ENCODE results near the gene ADIPOQ. TPM values are rescaled to one million over a fixed set of nuclear protein-coding genes. Genes with fewer than 3 reads are reported as not detected.
"Not testable (repeated sequence)": the region's sequence is repeated elsewhere in the genome, so short reads cannot be mapped to it uniquely, and the experiment has no call there.

ADIPOQ gene
- total RNA-seq, 1 donor from 2014 or later: 36.6 TPM

DNA sequence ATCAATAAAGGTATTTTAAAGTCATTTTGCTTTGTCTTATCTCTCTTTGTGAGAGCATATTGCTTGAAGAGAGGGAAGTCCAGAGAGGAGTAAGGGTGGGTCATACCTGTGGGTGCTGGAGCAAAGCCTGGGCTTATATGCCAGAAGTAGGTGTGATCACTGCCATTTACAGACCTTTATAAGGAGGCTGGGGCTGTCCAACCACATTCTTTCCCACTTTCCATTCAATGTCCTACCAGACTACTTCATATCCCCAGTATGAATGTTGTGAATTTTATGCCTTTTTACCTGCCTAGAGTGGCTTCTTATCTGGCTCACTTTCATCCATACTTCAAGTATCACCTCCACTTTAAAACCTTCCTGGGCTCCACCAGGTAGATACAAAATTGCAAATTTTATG, 48.4 kb downstream of the ADIPOQ start:
- TF ChIP-seq POLR2A (IDR thresholded peaks at IDR 0.05): no peak
- TF ChIP-seq, protein P1, sequence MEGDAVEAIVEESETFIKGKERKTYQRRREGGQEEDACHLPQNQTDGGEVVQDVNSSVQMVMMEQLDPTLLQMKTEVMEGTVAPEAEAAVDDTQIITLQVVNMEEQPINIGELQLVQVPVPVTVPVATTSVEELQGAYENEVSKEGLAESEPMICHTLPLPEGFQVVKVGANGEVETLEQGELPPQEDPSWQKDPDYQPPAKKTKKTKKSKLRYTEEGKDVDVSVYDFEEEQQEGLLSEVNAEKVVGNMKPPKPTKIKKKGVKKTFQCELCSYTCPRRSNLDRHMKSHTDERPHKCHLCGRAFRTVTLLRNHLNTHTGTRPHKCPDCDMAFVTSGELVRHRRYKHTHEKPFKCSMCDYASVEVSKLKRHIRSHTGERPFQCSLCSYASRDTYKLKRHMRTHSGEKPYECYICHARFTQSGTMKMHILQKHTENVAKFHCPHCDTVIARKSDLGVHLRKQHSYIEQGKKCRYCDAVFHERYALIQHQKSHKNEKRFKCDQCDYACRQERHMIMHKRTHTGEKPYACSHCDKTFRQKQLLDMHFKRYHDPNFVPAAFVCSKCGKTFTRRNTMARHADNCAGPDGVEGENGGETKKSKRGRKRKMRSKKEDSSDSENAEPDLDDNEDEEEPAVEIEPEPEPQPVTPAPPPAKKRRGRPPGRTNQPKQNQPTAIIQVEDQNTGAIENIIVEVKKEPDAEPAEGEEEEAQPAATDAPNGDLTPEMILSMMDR (IDR thresholded peaks at IDR 0.05): no peak
- TF ChIP-seq POLR2AphosphoS5 (IDR thresholded peaks at IDR 0.05; ENCODE audit: insufficient read depth in 1 of 2, low read depth in 1 of 2): no peak
- H3K27me3 ChIP-seq: no peaks in the 10 kb centered on the region
- H3K4me1 ChIP-seq: no peaks in the 10 kb centered on the region
- no peak for DNase-seq (ENCODE audit: extremely low spot score in 2 of 2)
- H3K9me3 ChIP-seq: no peaks in the 10 kb centered on the region
- H3K36me3 ChIP-seq: no peaks in the 10 kb centered on the region
- intact Hi-C loops (cut with DNase I): no loop called here
- H3K27ac ChIP-seq: no peak overlapping the region
- H3K4me3 ChIP-seq: no peak overlapping the region

DNA sequence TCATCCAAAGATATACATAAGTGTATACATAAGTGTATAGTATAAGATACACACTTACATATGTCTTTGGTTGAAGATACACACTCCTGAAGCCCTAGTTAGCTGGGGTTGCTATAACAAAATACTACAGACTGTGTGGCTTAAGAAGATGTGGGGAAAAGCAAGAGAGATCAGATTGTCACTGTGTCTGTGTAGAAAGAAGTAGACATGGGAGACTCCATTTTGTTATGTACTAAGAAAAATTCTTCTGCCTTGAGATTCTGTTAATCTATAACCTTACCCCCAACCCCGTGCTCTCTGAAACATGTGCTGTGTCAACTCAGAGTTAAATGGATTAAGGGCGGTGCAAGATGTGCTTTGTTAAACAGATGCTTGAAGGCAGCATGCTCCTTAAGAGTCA, 50.6 kb downstream of the ADIPOQ start:
- H3K4me1 ChIP-seq; H3K27ac ChIP-seq; intact Hi-C loops (cut with DNase I); H3K36me3 ChIP-seq; DNase-seq (ENCODE audit: extremely low spot score in 2 of 2); H3K27me3 ChIP-seq; H3K9me3 ChIP-seq; H3K4me3 ChIP-seq: not testable (repeated sequence)

DNA sequence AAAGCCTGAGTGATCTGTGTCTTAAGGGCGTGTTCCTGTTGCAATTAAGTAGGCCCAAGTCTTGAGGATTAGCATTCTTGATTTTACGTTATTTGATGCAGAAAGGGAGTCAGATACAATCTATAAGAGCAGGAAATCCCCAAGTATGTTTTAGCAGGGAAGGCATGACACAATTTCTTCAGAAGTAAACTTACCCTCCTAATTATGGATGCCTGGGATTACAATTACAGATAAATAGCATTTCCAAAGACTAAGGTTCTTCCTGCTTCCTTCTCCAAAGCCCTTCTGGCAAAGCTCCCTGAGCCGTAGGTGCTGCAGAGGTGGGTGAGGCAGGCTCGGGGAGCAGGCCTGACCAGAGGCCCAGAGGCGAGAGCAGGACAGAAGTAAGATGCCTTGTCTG, 52.9 kb downstream of the ADIPOQ start:
- H3K4me1 ChIP-seq: no peaks in the 10 kb centered on the region
- no peaks in the 10 kb centered on the region for H3K36me3 ChIP-seq
- H3K9me3 ChIP-seq: no peaks in the 10 kb centered on the region
- no peaks in the 10 kb centered on the region for H3K27me3 ChIP-seq
- no peak overlapping the region for H3K4me3 ChIP-seq
- no peak overlapping the region for H3K27ac ChIP-seq
- intact Hi-C loops (cut with DNase I): no loop called here
- TF ChIP-seq POLR2AphosphoS5 (IDR thresholded peaks at IDR 0.05; ENCODE audit: insufficient read depth in 1 of 2, low read depth in 1 of 2) (no peak), POLR2A (IDR thresholded peaks at IDR 0.05) (no peak)
- TF ChIP-seq, protein P1 (IDR thresholded peaks at IDR 0.05): no peak
- no peak for DNase-seq (ENCODE audit: extremely low spot score in 2 of 2)

DNA sequence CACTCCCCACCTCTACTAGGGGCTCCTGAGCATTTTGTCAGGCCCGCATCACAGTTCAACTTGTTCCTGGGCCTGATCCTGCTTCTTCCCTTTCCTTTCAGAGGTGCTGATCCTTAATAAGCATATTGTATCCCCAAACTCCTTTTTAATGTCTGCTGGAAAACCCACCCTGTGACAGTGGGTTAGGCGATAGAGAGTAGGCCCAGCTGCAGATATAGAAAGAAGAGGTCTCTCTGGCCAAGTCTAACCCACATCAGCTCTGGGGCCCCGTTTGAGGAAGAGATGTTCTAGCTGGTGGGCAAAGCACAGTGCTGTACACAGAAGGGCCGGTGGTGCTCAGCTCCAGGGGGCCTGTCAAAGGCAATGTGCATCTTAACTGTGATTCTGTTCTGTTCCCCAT, 53.5 kb downstream of the ADIPOQ start:
- TF ChIP-seq POLR2AphosphoS5 (IDR thresholded peaks at IDR 0.05; ENCODE audit: insufficient read depth in 1 of 2, low read depth in 1 of 2) (no peak), POLR2A (IDR thresholded peaks at IDR 0.05) (no peak)
- TF ChIP-seq, protein P1 (IDR thresholded peaks at IDR 0.05): no peak
- H3K27ac ChIP-seq: no peak overlapping the region
- H3K36me3 ChIP-seq: no peaks in the 10 kb centered on the region
- no peak for DNase-seq (ENCODE audit: extremely low spot score in 2 of 2)
- H3K27me3 ChIP-seq: no peaks in the 10 kb centered on the region
- no peaks in the 10 kb centered on the region for H3K4me1 ChIP-seq
- H3K9me3 ChIP-seq: no peaks in the 10 kb centered on the region
- intact Hi-C loops (cut with DNase I): no loop called here
- no peak overlapping the region for H3K4me3 ChIP-seq

DNA sequence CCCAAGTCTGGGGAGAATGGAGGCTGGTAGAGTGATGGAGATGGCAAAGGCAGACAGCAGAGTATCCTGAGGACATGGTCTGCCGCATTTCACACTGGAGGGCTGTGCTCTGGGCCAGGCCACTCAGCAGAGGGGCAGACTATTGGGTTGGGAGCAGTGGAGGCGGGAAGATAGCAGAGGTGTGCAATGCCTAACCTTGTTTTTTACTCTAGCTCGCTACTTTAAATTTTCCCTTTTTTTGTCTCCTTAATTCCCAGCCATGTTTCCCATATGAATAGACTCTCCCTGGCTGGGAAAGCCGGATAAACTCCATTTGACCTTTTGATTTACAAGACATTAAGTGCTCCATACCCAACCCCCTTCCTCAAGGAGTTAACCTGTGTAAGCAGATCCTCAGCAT, 54.4 kb downstream of the ADIPOQ start:
- no peak for DNase-seq (ENCODE audit: extremely low spot score in 2 of 2)
- H3K9me3 ChIP-seq: no peaks in the 10 kb centered on the region
- no peaks in the 10 kb centered on the region for H3K4me1 ChIP-seq
- TF ChIP-seq POLR2AphosphoS5 (IDR thresholded peaks at IDR 0.05; ENCODE audit: insufficient read depth in 1 of 2, low read depth in 1 of 2) (no peak), POLR2A (IDR thresholded peaks at IDR 0.05) (no peak)
- TF ChIP-seq, protein P1 (IDR thresholded peaks at IDR 0.05): no peak
- no peaks in the 10 kb centered on the region for H3K27me3 ChIP-seq
- H3K36me3 ChIP-seq: no peaks in the 10 kb centered on the region
- intact Hi-C loops (cut with DNase I): no loop called here
- no peak overlapping the region for H3K4me3 ChIP-seq
- no peak overlapping the region for H3K27ac ChIP-seq

Measured in vagina (tissue), 2 donors.